HCT116 (cell line): ENCODE results near the gene REXO4. TPM values are rescaled to one million over a fixed set of nuclear protein-coding genes. Genes with fewer than 3 reads are reported as not detected.

Experiments used
- ATAC-seq: fragments of 200-7000 bp; cut with Tn5 transposase; 2 replicates; pipeline ENCODE4 v1.9.1; 2020; ENCODE audit warnings: mild to moderate bottlenecking, moderate library complexity
- BruUV-seq: library from RNA; stranded (reverse); fragments of 400-500 nt; replicated peaks from 2 replicates; lab custom pipeline; 2021; lab: Mats Ljungman, UMichigan
- CTCF ChIA-PET: fragments of 300-600 bp; sonication (Branson Sonifier 250); formaldehyde crosslinking; loops from one replicate; lab custom pipeline; 2021; ENCODE audit warnings: antibody characterized with exemption; lab: Charles Lee
- POLR2A ChIA-PET: fragments of 300-600, 350-600 bp; sonication (Branson Sonifier 250); formaldehyde crosslinking; loops from one replicate; lab custom pipeline; 2021; ENCODE audit warnings: antibody characterized with exemption; lab: Charles Lee
- RAD21 ChIA-PET, 2 experiments: fragments of 300-600 bp; sonication (Branson Sonifier 250); formaldehyde crosslinking; loops; one replicate each; lab custom pipeline; 2023; ENCODE audit warnings: low total read pairs in 2 of 2; ENCODE audit not compliant: uncharacterized antibody in 2 of 2, unreplicated experiment in 2 of 2, low non-redundant PET in 1 of 2; lab: Charles Lee
- DNase-seq: peaks from one replicate; pipeline ENCODE4 v3.0.0-alpha.2; 2010; ENCODE audit warnings: low read depth, low spot score
- H2AFZ ChIP-seq: fragments of 200-600 bp; shearing (Covaris generic), sonication (generic); 2 replicates; pipeline ENCODE4 v1.6.1; 2017; ENCODE audit warnings: low read depth, mixed run types, mixed read lengths, antibody characterized with exemption, low read length; ENCODE audit not compliant: poor library complexity, severe bottlenecking
- H3K27ac ChIP-seq: 2 replicates; pipeline ENCODE4 v1.5.1; 2012; ENCODE audit warnings: low read depth, low read length
- H3K27me3 ChIP-seq: fragments of 200-600 bp; sonication (generic); 2 replicates; pipeline ENCODE4 v1.6.1; 2016; ENCODE audit warnings: mixed run types, low read length, mixed read lengths; ENCODE audit not compliant: insufficient read depth
- H3K36me3 ChIP-seq, 2 experiments: fragments of 200-500 bp in 1 of 2; fragments of 200-600 bp in 1 of 2; sonication (Bioruptor generic) in 1 of 2; sonication (generic) in 1 of 2; 2 replicates each; pipeline versions ENCODE4 v1.5.1 to v1.6.1; 2014 to 2016; ENCODE audit warnings: low read length in 2 of 2, inconsistent platforms in 1 of 2, mixed read lengths in 1 of 2, mixed run types in 1 of 2; ENCODE audit not compliant: insufficient read depth in 2 of 2, control insufficient read depth in 1 of 2
- H3K4me1 ChIP-seq, 2 experiments: fragments of 200-600 bp in 1 of 2; sonication (generic) in 1 of 2; 2 replicates each; pipeline versions ENCODE4 v1.5.1 to v1.6.1; 2012 to 2017; ENCODE audit warnings: low read length in 2 of 2, inconsistent platforms in 1 of 2, mild to moderate bottlenecking in 1 of 2, mixed read lengths in 1 of 2, mixed run types in 1 of 2, moderate library complexity in 1 of 2; ENCODE audit not compliant: insufficient read depth in 2 of 2, control insufficient read depth in 1 of 2
- H3K4me2 ChIP-seq: fragments of 200-600 bp; sonication (generic); 2 replicates; pipeline ENCODE4 v1.6.1; 2017; ENCODE audit warnings: mixed run types, low read length, mixed read lengths
- H3K4me3 ChIP-seq, 2 experiments: fragments of 200-600 bp in 1 of 2; sonication (generic) in 1 of 2; replicated peaks in 1 of 2; 2 replicates each; pipeline ENCODE4 v1.5.1; 2011 to 2016; ENCODE audit warnings: low read length in 2 of 2, control low read depth in 1 of 2, low read depth in 1 of 2, mild to moderate bottlenecking in 1 of 2, mixed read lengths in 1 of 2, mixed run types in 1 of 2
- H3K79me2 ChIP-seq: fragments of 200-600 bp; sonication (generic); 2 replicates; pipeline ENCODE4 v1.6.1; 2017; ENCODE audit warnings: mild to moderate bottlenecking, mixed run types, low read length, moderate library complexity, mixed read lengths; ENCODE audit not compliant: insufficient read depth
- H3K9ac ChIP-seq: fragments of 200-600 bp; sonication (generic); 2 replicates; pipeline ENCODE4 v1.6.1; 2016; ENCODE audit warnings: low read length, mixed read lengths
- H3K9me2 ChIP-seq: fragments of 200-600 bp; sonication (generic), shearing (Covaris generic); 2 replicates; pipeline ENCODE4 v1.6.1; 2017; ENCODE audit warnings: mixed run types, mild to moderate bottlenecking, moderate library complexity; ENCODE audit not compliant: insufficient read depth
- H3K9me3 ChIP-seq, 2 experiments: fragments of 200-500 bp in 1 of 2; fragments of 200-600 bp in 1 of 2; sonication (Bioruptor generic) in 1 of 2; sonication (generic) in 1 of 2; 2 replicates each; pipeline ENCODE4 v1.6.1; 2014 to 2017; ENCODE audit warnings: low read length in 2 of 2, mixed read lengths in 2 of 2, inconsistent platforms in 1 of 2, low read depth in 1 of 2, mild to moderate bottlenecking in 1 of 2, mixed run types in 1 of 2, moderate library complexity in 1 of 2; ENCODE audit not compliant: control insufficient read depth in 1 of 2, insufficient read depth in 1 of 2
- H4K20me1 ChIP-seq: fragments of 200-600 bp; sonication (generic), shearing (Covaris generic); 2 replicates; pipeline ENCODE4 v1.6.1; 2017; ENCODE audit warnings: mixed run types, mild to moderate bottlenecking, moderate library complexity; ENCODE audit not compliant: insufficient read depth
- EZH2 ChIP-seq: fragments of 200-600 bp; sonication (generic); IDR thresholded peaks from 2 replicates; pipeline ENCODE4 v1.6.1; 2017; ENCODE audit warnings: antibody characterized with exemption, mixed run types
- REST ChIP-seq: IDR thresholded peaks from 2 replicates; pipeline ENCODE4 v1.6.1; 2012; ENCODE audit warnings: low read depth
- SIN3A ChIP-seq: IDR thresholded peaks from 2 replicates; pipeline ENCODE4 v1.6.1; 2012; ENCODE audit warnings: low read depth
- intact Hi-C: fragments of 100-400 bp; cut with micrococcal nuclease; formaldehyde crosslinking; loops from 2 replicates; pipeline ENCODE4 v1.10.0; 2022
- total RNA-seq: library from RNA; stranded (reverse); gene quantifications from one replicate; pipeline ENCODE4 v1.2.1, GENCODE V29; 2021; ENCODE audit not compliant: unreplicated experiment

REXO4 gene
- total RNA-seq, 1 experiment from 2014 or later: 24.6 TPM

- TF ChIP-seq REST (no peak), EZH2 (no peak)
Observed at GRCh38 chr9:133366435-133366834, 51.4 kb downstream of the REXO4 start (continued).

GRCh38 chr9:133362359-133363044 is 55.3 kb downstream of the REXO4 start:
- Histone ChIP-seq H3K27me3 (no peaks in the 10 kb centered on the region), H3K9me3 (no peaks in the 10 kb centered on the region), H3K36me3 (peaks cover 40 to 60% of the 10 kb centered on the region in 2 experiments; a peak in 3 of 4 replicates), H3K4me3 (no peak overlapping the region), H3K4me1 (peaks cover 4% of the 10 kb centered on the region in 2 experiments; a peak in 3 of 4 replicates), H3K9ac (no peak overlapping the region), H3K79me2 (peaks cover 49% of the 10 kb centered on the region), H2AFZ (no peak overlapping the region), H3K4me2 (no peak overlapping the region), H4K20me1 (no peaks in the 10 kb centered on the region), H3K27ac (0 out of 2 replicates have a peak overlapping the region, but pooled peaks have one; percentile 2), H3K9me2 (no peaks in the 10 kb centered on the region)
- POLR2A ChIA-PET: interaction anchor here (0.8 to 1.4 kb wide), 2 partner anchors 9 to 15 kb away, joined by 3 to 5 read pairs; partner anchors contain the start of genes MED22 and RPL7A
- RAD21 ChIA-PET: no interaction called here
- CTCF ChIA-PET: no interaction called here
- TF ChIP-seq SIN3A: no peak
- DNase-seq (no peak), ATAC-seq (peak; percentile 6; the same call in 1 of the 2 replicates)
- intact Hi-C loops: no loop called here
- BruUV-seq: TSS peak; percentile 22
